Common myeloid progenitor, CD34-positive (primary cell): ENCODE results near the gene EMID1.

Experiments used
- CTCF ChIA-PET: fragments of 350-600 bp; sonication (Branson Sonifier 250); formaldehyde crosslinking; loops from one replicate; lab custom pipeline; 2021; ENCODE audit warnings: antibody characterized with exemption; lab: Charles Lee
- POLR2A ChIA-PET: fragments of 350-600 bp; sonication (Branson Sonifier 250); formaldehyde crosslinking; loops from one replicate; lab custom pipeline; 2021; ENCODE audit warnings: antibody characterized with exemption; lab: Charles Lee
- DNase-seq, 3 donors: peaks; one replicate each; pipeline versions ENCODE4 v3.0.0 to v3.0.0-alpha.2; 2013
- H3K27ac ChIP-seq, 2 experiments: 1 replicate in 1 of 2; 2 replicates in 1 of 2; pipeline ENCODE4 v1.7.0; 2013; ENCODE audit warnings: inconsistent platforms in 2 of 2, low read length in 2 of 2, mild to moderate bottlenecking in 2 of 2, low read depth in 1 of 2, moderate library complexity in 1 of 2; ENCODE audit not compliant: severe bottlenecking in 2 of 2, insufficient read depth in 1 of 2, poor library complexity in 1 of 2
- H3K27me3 ChIP-seq, 5 experiments: replicated peaks in 2 of 5; 1 replicate in 3 of 5; 2 replicates in 2 of 5; pipeline versions ENCODE4 v1.6.1 to v1.7.0; 2013; ENCODE audit warnings: low read length in 4 of 5, mild to moderate bottlenecking in 2 of 5, moderate library complexity in 2 of 5, inconsistent platforms in 1 of 5; ENCODE audit not compliant: insufficient read depth in 5 of 5, control insufficient read depth in 4 of 5
- H3K36me3 ChIP-seq, 4 experiments: 1 replicate in 2 of 4; 2 replicates in 2 of 4; pipeline versions ENCODE4 v1.6.1 to v1.7.0; 2013; ENCODE audit warnings: low read length in 3 of 4, control low read depth in 1 of 4, mild to moderate bottlenecking in 1 of 4; ENCODE audit not compliant: control insufficient read depth in 4 of 4, insufficient read depth in 4 of 4
- H3K4me1 ChIP-seq, 4 experiments: 1 replicate in 3 of 4; 2 replicates in 1 of 4; pipeline versions ENCODE4 v1.6.1 to v1.7.1; 2013; ENCODE audit warnings: low read length in 3 of 4, mild to moderate bottlenecking in 3 of 4, control low read depth in 1 of 4, inconsistent platforms in 1 of 4, moderate library complexity in 1 of 4; ENCODE audit not compliant: control insufficient read depth in 4 of 4, insufficient read depth in 4 of 4; ENCODE audit errors: control extremely low read depth in 1 of 4
- H3K4me3 ChIP-seq, 7 experiments: 1 replicate in 4 of 7; 2 replicates in 3 of 7; pipeline versions ENCODE4 v1.5.1 to v1.7.0; 2013; ENCODE audit warnings: mild to moderate bottlenecking in 7 of 7, low read length in 6 of 7, moderate library complexity in 6 of 7, inconsistent platforms in 2 of 7, low read depth in 2 of 7, control low read depth in 1 of 7; ENCODE audit not compliant: insufficient read depth in 4 of 7, control insufficient read depth in 1 of 7; ENCODE audit errors: extremely low read depth in 1 of 7
- H3K9me3 ChIP-seq, 5 experiments: 1 replicate in 4 of 5; 2 replicates in 1 of 5; pipeline versions ENCODE4 v1.6.1 to v1.7.1; 2013; ENCODE audit warnings: low read length in 4 of 5, mild to moderate bottlenecking in 2 of 5, inconsistent platforms in 1 of 5, low read depth in 1 of 5, moderate library complexity in 1 of 5; ENCODE audit not compliant: control insufficient read depth in 4 of 5, insufficient read depth in 2 of 5; ENCODE audit errors: control extremely low read depth in 1 of 5
- WGBS: methylation state at CpG from one replicate; pipeline ENCODE4 v1.1.5; 2013; ENCODE audit not compliant: insufficient coverage; 5-methylcytosine and 5-hydroxymethylcytosine counted together

Gene EMID1

GRCh38 chr22:29300467-29300806 lies 94.7 kb downstream of the EMID1 start:
- DNase-seq: no peak
- H3K4me1 ChIP-seq: peaks cover 0 to 28% (median 21%) of the 10 kb centered on the region in 4 experiments
- H3K27me3 ChIP-seq: no peaks in the 10 kb centered on the region
- WGBS: 92% methylated on average over 2 of the region's 4 CpGs
- H3K27ac ChIP-seq: no peak overlapping the region
- ChIA-PET POLR2A (interaction anchor here (1.1 kb wide), 1 partner anchor 11 kb away, joined by 4 read pairs; no protein-coding TSS in a partner anchor), CTCF (no interaction called here)
- peaks cover 28 to 55% (median 54%) of the 10 kb centered on the region in 4 experiments for H3K36me3 ChIP-seq
- H3K4me3 ChIP-seq: no peak overlapping the region
- H3K9me3 ChIP-seq: no peaks in the 10 kb centered on the region

GRCh38 chr22:29300807-29301601 lies 95.3 kb downstream of the EMID1 start:
- 90% methylated on average over 5 of the region's 10 CpGs for WGBS
- peaks cover 24 to 49% (median 48%) of the 10 kb centered on the region in 4 experiments for H3K36me3 ChIP-seq
- peak in 1 of 3 donors; percentile 30 for DNase-seq
- no peak overlapping the region for H3K4me3 ChIP-seq
- ChIA-PET CTCF (interaction anchor here (0.9 kb wide), 1 partner anchor 17 kb away, joined by 3 read pairs; no protein-coding TSS in a partner anchor), POLR2A (interaction anchor here (1.1 kb wide), 1 partner anchor 10 kb away, joined by 4 read pairs; no protein-coding TSS in a partner anchor)
- H3K9me3 ChIP-seq: no peaks in the 10 kb centered on the region
- H3K4me1 ChIP-seq: peaks cover 0 to 32% (median 25%) of the 10 kb centered on the region in 4 experiments
- H3K27ac ChIP-seq: no peak overlapping the region
- H3K27me3 ChIP-seq: no peaks in the 10 kb centered on the region

- H3K36me3 ChIP-seq: peaks cover 19 to 41% (median 40%) of the 10 kb centered on the region in 4 experiments
- peaks cover 0 to 39% (median 33%) of the 10 kb centered on the region in 4 experiments for H3K4me1 ChIP-seq
- CTCF ChIA-PET: interaction anchor here (0.9 to 2.8 kb wide), 5 partner anchors 11 to 19 kb away, joined by 3 to 13 read pairs (median 3); no protein-coding TSS in a partner anchor
- H3K9me3 ChIP-seq: no peaks in the 10 kb centered on the region
- WGBS: 98% methylated on average over 12 of the region's 17 CpGs
- peak in 1 of 3 donors; percentile 19 for DNase-seq
- H3K27me3 ChIP-seq: no peaks in the 10 kb centered on the region
- no peak overlapping the region for H3K4me3 ChIP-seq
- POLR2A ChIA-PET: interaction anchor here (1.1 kb wide), 1 partner anchor 10 kb away, joined by 4 read pairs; no protein-coding TSS in a partner anchor
- no peak overlapping the region for H3K27ac ChIP-seq
Observed at GRCh38 chr22:29301716-29302401, 96.2 kb downstream of the EMID1 start.

- peaks cover 0 to 42% (median 37%) of the 10 kb centered on the region in 4 experiments for H3K4me1 ChIP-seq
- POLR2A ChIA-PET: interaction anchor here (1.2 kb wide), 1 partner anchor 9 kb away, joined by 5 read pairs; no protein-coding TSS in a partner anchor
- WGBS: 100% methylated on average over 2 of the region's 2 CpGs
- peaks cover 16 to 36% (median 35%) of the 10 kb centered on the region in 4 experiments for H3K36me3 ChIP-seq
- H3K9me3 ChIP-seq: no peaks in the 10 kb centered on the region
- no peak for DNase-seq
- no peak overlapping the region for H3K27ac ChIP-seq
- H3K4me3 ChIP-seq: no peak overlapping the region
- CTCF ChIA-PET: interaction anchor here (1.3 to 2.8 kb wide), 5 partner anchors 11 to 19 kb away, joined by 3 to 19 read pairs (median 5); no protein-coding TSS in a partner anchor
- H3K27me3 ChIP-seq: no peaks in the 10 kb centered on the region
Observed at GRCh38 chr22:29302402-29302680, 96.6 kb downstream of the EMID1 start.

- no peak overlapping the region for H3K27ac ChIP-seq
- ChIA-PET POLR2A (interaction anchor here (0.5 to 1.6 kb wide), 11 partner anchors 8 to 536 kb away, joined by 3 to 9 read pairs (median 3); partner anchors contain the start of genes EMID1 and EWSR1), CTCF (interaction anchor here (1.0 to 2.8 kb wide), 7 partner anchors 7 to 18 kb away, joined by 3 to 19 read pairs (median 5); no protein-coding TSS in a partner anchor)
- H3K4me1 ChIP-seq: peaks cover 0 to 45% (median 38%) of the 10 kb centered on the region in 4 experiments
- DNase-seq: no peak
- H3K4me3 ChIP-seq: peak overlapping the region in 2 of 7 experiments; percentile 12 to 42
- H3K9me3 ChIP-seq: no peaks in the 10 kb centered on the region
- peaks cover 10 to 31% (median 30%) of the 10 kb centered on the region in 4 experiments for H3K36me3 ChIP-seq
- no peaks in the 10 kb centered on the region for H3K27me3 ChIP-seq
- 66% methylated on average over 10 of the region's 13 CpGs for whole genome bisulfite sequencing
Observed at GRCh38 chr22:29302681-29303465, 97.2 kb downstream of the EMID1 start.

- 34% methylated on average over 4 of the region's 7 CpGs for WGBS
- Histone ChIP-seq H3K36me3 (peaks cover 0 to 5% (median 3%) of the 10 kb centered on the region in 4 experiments), H3K9me3 (no peaks in the 10 kb centered on the region), H3K27ac (no peak overlapping the region), H3K4me3 (peak overlapping the region in 5 of 7 experiments; percentile 8 to 83 (median 67)), H3K27me3 (no peaks in the 10 kb centered on the region), H3K4me1 (peaks cover 0 to 69% (median 59%) of the 10 kb centered on the region in 4 experiments)
- ChIA-PET CTCF (interaction anchor here (1.0 to 1.8 kb wide), 5 partner anchors 9 to 54 kb away, joined by 3 to 7 read pairs (median 3); no protein-coding TSS in a partner anchor), POLR2A (no interaction called here)
- DNase-seq: no peak
Observed at GRCh38 chr22:29305836-29306174, 100.1 kb downstream of the EMID1 start.
